ENCODE data around the gene MLST8.
"Not testable (repeated sequence)": the region's sequence is repeated elsewhere in the genome, so short reads cannot be mapped to it uniquely, and the experiment has no call there.

The MLST8 gene

DNA sequence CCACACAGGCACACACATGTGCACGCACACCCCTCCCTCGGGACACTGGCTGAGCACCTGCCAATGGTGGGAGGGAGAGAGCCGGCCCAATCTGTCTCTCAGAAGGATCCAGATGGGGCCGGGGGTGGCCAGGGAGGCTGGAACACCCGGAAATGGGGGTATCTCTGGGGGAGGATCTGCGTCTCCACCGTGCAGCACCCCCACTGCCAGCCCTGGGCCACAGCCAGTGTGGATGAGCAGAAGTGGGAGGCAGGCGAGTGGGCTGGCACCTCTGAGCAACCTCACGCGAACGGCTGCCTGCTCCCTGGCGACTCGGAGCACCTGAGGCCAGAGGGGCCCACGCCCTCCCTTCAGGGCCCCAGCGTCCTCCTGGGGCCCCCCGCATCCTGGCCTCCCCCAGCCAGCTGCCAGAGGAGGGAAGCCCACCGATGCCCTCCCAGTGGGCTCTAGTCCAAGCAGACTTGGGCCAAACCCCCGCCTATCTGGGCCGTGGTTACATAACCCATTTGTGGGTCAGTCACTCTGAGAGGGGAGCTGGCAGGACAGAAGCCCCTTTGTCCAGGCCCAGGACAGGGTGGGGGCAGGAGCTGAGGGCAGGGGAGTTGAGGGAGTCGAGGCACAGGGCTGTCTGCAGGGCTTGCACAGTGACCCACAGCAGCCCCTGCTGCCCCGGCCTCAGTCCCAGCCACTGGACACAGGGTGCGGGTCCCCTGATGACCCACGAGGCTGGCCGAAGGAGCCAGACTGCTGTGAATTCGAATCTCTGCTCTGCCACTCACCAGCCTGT lies 14.4 kb upstream of the MLST8 start:
- no peak for DNase-seq

GRCh38 chr16:2191446-2191706 lies 13.9 kb upstream of the MLST8 start:
- DNase-seq: no peak

- no peak for DNase-seq
These were observed 11.0 kb upstream of the MLST8 start for GRCh38 chr16:2194166-2194834.

GRCh38 chr16:2194852-2195321 lies 10.4 kb upstream of the MLST8 start:
- DNase-seq: peak; percentile 46

GRCh38 chr16:2195322-2196161 lies 9.7 kb upstream of the MLST8 start:
- DNase-seq: no peak

- DNase-seq: no peak
These were observed 8.9 kb upstream of the MLST8 start, which contains the start of gene CASKIN1 for GRCh38 chr16:2196162-2196980. TSS of gene CASKIN1 (minus strand) at chr16:2196605. CDS start at chr16:2196432, 173 bp downstream.

- DNase-seq: no peak
These were observed 8.2 kb upstream of the MLST8 start for GRCh38 chr16:2196981-2197511.

DNA sequence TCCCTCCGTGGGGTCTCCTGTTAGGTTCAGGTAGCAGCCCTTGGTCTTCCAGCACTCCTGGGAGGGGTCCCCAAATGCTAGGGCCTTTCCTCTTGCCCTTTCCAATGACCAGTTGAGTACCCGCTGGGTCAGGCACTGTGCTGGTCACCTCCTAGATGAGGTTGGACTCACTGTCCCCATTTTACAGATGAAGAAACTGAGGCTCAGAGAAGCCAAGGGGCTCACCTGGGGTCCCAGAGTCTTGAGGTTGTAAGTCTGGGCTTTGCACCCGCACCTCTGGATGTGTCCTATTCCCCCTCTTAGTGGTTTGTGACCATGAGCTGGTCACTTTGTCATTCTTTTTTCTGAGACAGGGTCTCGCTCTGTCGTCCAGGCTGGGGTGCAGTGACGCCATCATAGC lies 7.5 kb upstream of the MLST8 start:
- no peak for DNase-seq

GRCh38 chr16:2198283-2198682 lies 7.0 kb upstream of the MLST8 start:
- no peak for DNase-seq

DNA sequence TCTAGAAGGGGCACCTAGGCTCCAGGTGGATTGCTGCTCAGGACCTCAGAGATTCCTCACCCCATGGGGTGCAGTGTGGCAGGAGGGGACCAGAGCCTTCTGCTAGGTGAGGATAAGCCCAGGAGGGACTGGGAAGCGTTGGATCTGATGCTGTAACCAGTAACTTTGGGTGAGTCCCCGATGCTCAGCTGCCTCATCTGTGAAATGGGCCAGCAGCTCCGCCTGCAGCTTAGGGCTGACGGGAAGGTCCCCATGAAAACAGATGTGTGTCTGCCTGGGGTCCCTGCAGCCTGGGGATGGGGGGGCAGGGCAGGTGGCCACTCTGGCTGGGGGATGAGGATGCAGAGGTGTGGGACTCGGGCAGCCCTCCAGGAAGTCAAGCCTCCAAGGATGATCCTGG lies 6.2 kb upstream of the MLST8 start:
- DNase-seq: no peak

DNA sequence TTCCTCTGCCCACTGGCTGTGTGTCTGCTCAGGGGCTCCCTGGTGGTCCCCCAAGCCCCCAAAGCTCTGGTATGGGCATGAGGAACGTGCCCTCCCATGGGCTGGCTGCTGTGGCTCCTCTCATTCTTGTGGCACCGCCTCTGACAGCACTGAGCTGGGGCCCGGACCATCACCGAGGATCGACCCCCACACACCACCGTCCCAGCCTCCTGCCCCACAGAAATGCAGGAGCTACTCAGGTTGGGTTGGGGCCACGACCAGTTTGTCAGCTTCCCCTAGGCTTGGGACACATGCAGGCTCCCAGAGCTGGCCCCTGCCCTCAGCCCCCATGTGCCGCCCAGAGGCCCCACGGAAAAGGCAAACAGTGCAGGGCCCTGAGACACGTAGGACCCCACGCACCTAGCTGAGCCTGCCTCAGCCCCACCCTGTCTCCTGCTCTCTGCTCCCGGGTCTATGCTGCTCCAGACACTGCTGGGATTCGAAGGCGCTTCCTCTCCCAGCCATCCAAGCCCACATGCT lies 5.6 kb upstream of the MLST8 start:
- no peak for DNase-seq

GRCh38 chr16:2200313-2200712 lies 4.9 kb upstream of the MLST8 start:
- DNase-seq: no peak

DNA sequence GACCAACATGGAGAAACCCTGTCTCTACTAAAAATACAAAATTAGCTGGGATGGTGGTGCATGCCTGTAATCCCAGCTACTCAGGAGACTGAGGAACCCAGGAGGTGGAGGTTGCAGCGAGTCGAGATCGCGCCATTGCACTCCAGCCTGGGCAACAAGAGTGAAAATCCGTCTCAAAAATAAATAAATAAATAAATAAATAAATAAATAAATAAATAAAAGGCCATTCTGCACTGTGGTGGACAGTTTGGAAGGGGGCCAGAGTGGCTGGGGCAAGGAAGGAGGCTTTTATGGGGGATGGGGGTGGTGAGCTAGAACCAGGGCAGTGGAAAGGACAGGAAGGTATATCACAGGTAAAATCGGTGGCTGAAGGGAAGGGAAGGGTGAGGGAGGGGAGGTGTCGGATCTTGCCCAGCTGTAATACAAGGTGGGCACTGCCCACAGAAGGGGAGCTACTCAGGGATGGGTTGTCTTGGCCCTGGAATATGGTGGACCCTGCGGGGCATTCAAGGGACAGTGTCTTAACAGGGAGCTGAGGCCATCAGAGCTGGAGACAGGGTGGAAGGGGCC lies 2.0 kb upstream of the MLST8 start:
- not testable (repeated sequence) for DNase-seq

- no peak for DNase-seq
These were observed 694 bp upstream of the MLST8 start for GRCh38 chr16:2204416-2205103.

- no peak for DNase-seq
These were observed 686 bp downstream of the MLST8 start for GRCh38 chr16:2205967-2206313.

GRCh38 chr16:2206420-2206779 lies 1.1 kb downstream of the MLST8 start:
- DNase-seq: no peak

DNA sequence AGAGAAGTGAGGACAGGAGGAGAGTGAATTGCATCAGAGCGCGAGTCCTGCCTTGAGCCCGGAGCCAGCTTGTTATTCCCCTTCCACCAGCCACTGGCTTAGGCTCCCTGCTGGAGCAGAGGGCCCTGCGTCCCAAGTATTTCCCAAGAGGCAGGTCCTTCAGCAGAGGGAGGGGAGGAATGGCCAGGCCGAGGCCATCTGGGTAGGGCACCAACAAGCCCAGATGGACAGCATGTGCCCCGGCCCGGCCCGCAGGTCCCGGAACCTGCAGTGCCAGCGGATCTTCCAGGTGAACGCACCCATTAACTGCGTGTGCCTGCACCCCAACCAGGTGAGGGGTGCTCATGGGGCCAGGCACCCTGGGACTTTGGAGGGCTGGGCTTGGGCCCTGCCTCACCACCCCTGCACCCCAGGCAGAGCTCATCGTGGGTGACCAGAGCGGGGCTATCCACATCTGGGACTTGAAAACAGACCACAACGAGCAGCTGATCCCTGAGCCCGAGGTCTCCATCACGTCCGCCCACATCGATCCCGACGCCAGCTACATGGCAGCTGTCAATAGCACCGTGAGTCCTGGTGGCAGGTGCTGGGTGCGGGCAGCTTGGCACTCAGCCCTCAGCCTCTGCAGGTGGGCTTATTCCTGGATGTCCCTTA lies 1.7 kb downstream of the MLST8 start:
- no peak for DNase-seq

DNA sequence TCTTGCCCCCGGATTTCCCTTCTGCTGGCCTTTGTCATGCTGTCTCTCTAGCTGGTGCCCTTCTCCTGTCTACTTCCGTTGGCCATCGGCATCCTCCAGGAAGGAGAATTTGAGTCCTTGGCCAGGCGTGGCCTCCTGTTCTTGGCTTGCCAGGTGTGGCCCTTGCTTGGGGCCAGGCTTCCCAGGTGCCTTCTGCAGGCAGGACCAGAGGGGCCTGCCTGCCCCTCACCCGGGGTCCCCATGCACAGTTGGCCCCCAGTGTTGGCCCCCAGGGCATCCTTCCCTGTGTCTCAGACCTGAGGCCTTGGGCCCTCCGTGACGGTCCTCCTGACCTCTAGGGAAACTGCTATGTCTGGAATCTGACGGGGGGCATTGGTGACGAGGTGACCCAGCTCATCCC lies 2.6 kb downstream of the MLST8 start:
- no peak for DNase-seq

- no peak for DNase-seq
These were observed 3.1 kb downstream of the MLST8 start for GRCh38 chr16:2208308-2208707.

DNA sequence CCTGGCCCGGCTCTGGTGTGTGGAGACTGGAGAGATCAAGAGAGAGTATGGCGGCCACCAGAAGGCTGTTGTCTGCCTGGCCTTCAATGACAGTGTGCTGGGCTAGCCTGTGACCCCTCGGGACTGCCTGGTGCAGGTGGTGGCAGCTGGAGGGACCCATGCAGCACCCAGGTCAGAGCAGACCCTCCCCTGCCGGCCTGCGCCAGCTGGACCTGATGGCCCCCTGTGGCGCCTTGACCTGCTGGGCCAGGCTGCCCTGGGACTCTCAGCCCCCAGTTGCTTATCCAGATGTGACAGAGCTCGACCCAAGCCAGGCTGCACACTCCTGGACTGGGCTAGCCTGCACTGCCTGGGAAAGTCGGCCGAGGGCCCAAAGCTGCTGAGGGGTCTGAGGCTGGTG lies 3.5 kb downstream of the MLST8 start:
- no peak for DNase-seq
